ENCODE results near the gene EYS. TPM values are rescaled to one million over a fixed set of nuclear protein-coding genes. Genes with fewer than 3 reads are reported as not detected.

EYS gene
- total and polyA plus RNA-seq, 9 of the 15 experiments (the other 6 are each of a cell fraction or from before 2014, with no cell fraction given), result 0.03 to 0.36 (median 0.10) TPM; not detected in 2

- no peaks in the 10 kb centered on the region for H3K36me3 ChIP-seq (ENCODE audit: control insufficient read depth, insufficient read depth, low read length)
- no peak overlapping the region for H3K27ac ChIP-seq (ENCODE audit: extremely low read depth, low read depth, low read length)
- no peak overlapping the region for H3K4me3 ChIP-seq
- WGBS (ENCODE audit: insufficient coverage, low coverage, missing lambda C conversion rate), result 5% methylated on average over 8 of the region's 8 CpGs
- no peak overlapping the region for H2AFZ ChIP-seq (ENCODE audit: low read depth, low read length)
- H3K4me1 ChIP-seq (replicated peaks in 1 of 2; ENCODE audit: control insufficient read depth in 2 of 2, insufficient read depth in 2 of 2, low read length in 2 of 2), result no peaks in the 10 kb centered on the region
- no TSS peak for BruUV-seq (replicated peaks)
- peaks cover 3% of the 10 kb centered on the region; the same call in 1 of the 2 replicates for H3K9me3 ChIP-seq (replicated peaks; ENCODE audit: control insufficient read depth, insufficient read depth, low read depth, low read length)
- H3K9ac ChIP-seq (ENCODE audit: insufficient read depth in 1 of 2, low read depth in 2 of 2, low read length in 2 of 2), result no peak overlapping the region
- no peaks in the 10 kb centered on the region for H3K9me1 ChIP-seq (ENCODE audit: control insufficient read depth, insufficient read depth, low read length)
- no peak overlapping the region for H3K4me2 ChIP-seq (ENCODE audit: insufficient read depth, low read length)
- no peaks in the 10 kb centered on the region for H4K20me1 ChIP-seq (replicated peaks; ENCODE audit: control insufficient read depth, insufficient read depth, low read length)
- intact Hi-C loops (cut with micrococcal nuclease) (no loop called here), in situ Hi-C loops (cut with MboI) (no loop called here)
- DNase-seq (ENCODE audit: extremely low read depth in 1 of 4, low spot score in 3 of 4) (no peak), FAIRE-seq (no peak), ATAC-seq (no peak)
- no peaks in the 10 kb centered on the region for H3K27me3 ChIP-seq (ENCODE audit: control insufficient read depth in 2 of 2, insufficient read depth in 2 of 2, low read length in 2 of 2)
- ChIA-PET CTCF (ENCODE audit: low intra/inter-chr PET ratio) (no interaction called here), POLR2A (no interaction called here)
- TF ChIP-seq AFF1 (IDR thresholded peaks at IDR 0.05; ENCODE audit: low read depth in 1 of 2, partially characterized antibody in 2 of 2) (no peak), GABPB2 (CRISPR knock-in tag; conservative IDR thresholded peaks at IDR 0.05) (no peak), MTA3 (IDR thresholded peaks at IDR 0.05; ENCODE audit: borderline replicate concordance) (no peak), HDGF (IDR thresholded peaks at IDR 0.05) (no peak), PRPF4 (IDR thresholded peaks at IDR 0.05; ENCODE audit: insufficient read depth, low read depth, low read length, poor library complexity, severe bottlenecking) (no peak), NFATC3 (IDR thresholded peaks at IDR 0.05) (no peak), POLR2AphosphoS2 (IDR thresholded peaks at IDR 0.05; ENCODE audit: low read length) (no peak), E2F6 (IDR thresholded peaks at IDR 0.05; ENCODE audit: borderline replicate concordance in 1 of 2, extremely low read depth in 1 of 2, insufficient read depth in 1 of 2, insufficient read length in 1 of 2, low read depth in 1 of 2, low read length in 1 of 2, poor library complexity in 1 of 2, severe bottlenecking in 1 of 2) (no peak), ZNF586 (CRISPR knock-in tag; conservative IDR thresholded peaks at IDR 0.05) (no peak), BCOR (IDR thresholded peaks at IDR 0.05) (no peak), MECOM (CRISPR knock-in tag; IDR thresholded peaks at IDR 0.05) (no peak), TAF7 (tag; IDR thresholded peaks at IDR 0.05) (no peak), FOXP1 (CRISPR knock-in tag; IDR thresholded peaks at IDR 0.05) (no peak), ZNF316 (IDR thresholded peaks at IDR 0.05) (no peak), ZBTB11 (CRISPR knock-in tag; IDR thresholded peaks at IDR 0.05) (no peak)
- no peaks in the 10 kb centered on the region for H3K79me2 ChIP-seq (ENCODE audit: control insufficient read depth, insufficient read depth, low read length)
Observed at GRCh38 chr6:64186592-64186991, 1520.4 kb downstream of the EYS start.
